HG03103 (cell line): ENCODE measurements around the gene MOB3A.
"Not testable (repeated sequence)": the region's sequence is repeated elsewhere in the genome, so short reads cannot be mapped to it uniquely, and the experiment has no call there.

Experiments used
- ATAC-seq: cut with Tn5 transposase; IDR thresholded peaks from one replicate; pipeline ENCODE4 v1.9.1; 2021; ENCODE audit warnings: low read depth; ENCODE audit not compliant: unreplicated experiment

The MOB3A gene

GRCh38 chr19:2037651-2038255 lies 58.4 kb downstream of the MOB3A start:
- ATAC-seq: no peak

- no peak for ATAC-seq
Measured at GRCh38 chr19:2036424-2036823, 59.7 kb downstream of the MOB3A start.

GRCh38 chr19:2035590-2035991 lies 60.5 kb downstream of the MOB3A start:
- no peak for ATAC-seq

GRCh38 chr19:2034729-2035589 lies 61.2 kb downstream of the MOB3A start:
- ATAC-seq: no peak

- ATAC-seq: not testable (repeated sequence)
Measured at GRCh38 chr19:2034253-2034652, 61.9 kb downstream of the MOB3A start.

DNA sequence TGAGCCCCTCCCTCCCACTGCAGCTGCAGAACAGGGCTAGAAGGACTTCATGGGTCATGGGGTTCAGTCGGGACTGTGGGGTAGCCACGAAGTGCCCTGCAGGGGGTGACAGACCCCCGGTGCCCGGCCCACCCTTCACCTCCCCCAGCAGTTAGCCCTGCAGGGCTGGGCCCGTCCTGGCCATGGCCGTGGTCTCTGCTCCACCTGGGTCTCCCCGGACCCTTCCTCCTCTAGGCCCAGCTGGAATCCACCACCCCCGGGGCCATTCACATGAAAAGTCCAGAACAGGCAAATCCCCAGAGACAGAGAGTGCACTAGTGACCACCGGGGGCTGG lies 62.3 kb downstream of the MOB3A start:
- no peak for ATAC-seq

GRCh38 chr19:2033115-2033824 lies 62.9 kb downstream of the MOB3A start:
- ATAC-seq: no peak

- ATAC-seq: no peak
Measured at GRCh38 chr19:2032296-2032941, 63.7 kb downstream of the MOB3A start.

GRCh38 chr19:2027361-2027760 lies 68.8 kb downstream of the MOB3A start:
- no peak for ATAC-seq

DNA sequence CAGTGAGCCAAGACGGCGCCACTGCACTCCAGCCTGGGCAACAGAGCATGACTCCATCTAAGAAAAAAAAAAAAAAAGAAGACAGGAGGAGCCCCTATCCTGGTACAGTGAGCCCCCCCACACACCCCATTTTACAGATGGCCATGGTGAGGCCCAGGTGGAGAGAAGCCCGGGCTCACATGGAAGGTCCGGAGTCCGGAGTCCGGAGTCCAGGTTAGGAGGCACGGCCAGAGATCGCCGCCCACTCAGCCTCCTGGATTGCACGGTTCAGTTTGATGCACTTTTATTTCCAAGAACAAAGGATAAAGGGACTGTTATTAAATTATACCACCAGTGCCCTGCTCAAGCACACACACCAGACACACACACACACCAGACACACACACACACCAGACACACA lies 69.4 kb downstream of the MOB3A start:
- ATAC-seq: no peak

GRCh38 chr19:2022289-2022688 lies 73.8 kb downstream of the MOB3A start:
- no peak for ATAC-seq

DNA sequence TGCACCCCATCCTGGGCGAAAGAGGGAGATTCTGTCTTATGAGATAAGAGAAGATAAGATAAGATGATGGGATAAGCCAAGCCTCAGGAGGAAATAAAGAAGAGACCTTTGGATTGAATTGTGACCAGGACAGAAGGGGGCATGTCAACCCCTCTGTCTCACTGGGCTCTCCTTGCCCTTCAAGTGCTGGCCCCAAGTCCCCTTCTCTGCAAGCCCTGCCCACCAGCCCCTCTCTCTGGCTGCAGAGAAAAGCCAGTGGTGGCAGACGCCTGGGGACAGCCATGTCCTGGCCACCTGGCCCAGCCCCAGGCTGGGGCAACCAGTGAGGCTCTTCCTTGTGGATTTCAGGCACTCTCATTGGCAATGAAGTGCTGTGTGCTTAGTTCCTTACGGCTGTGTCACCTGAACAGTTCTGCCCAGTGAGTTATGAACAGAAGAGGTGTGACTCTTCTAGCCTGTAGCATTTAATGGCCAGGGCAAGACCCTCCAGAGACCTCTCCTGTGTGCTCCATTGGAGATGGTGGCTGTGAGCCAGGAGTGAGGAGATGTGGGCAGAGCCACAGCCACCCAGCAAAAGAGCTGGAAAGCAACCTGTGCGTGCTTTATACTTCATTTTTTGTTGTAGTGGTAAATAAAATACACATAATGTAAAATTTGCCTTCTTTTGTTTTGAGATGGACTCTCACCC lies 74.5 kb downstream of the MOB3A start:
- ATAC-seq: no peak
